HL-60/S4 treated with phorbol 12-myristate 13-acetate at 8.2 ng/mL for 4 days and 3 days (cell line): Measurements from ENCODE around the gene MAPKBP1.

ENCODE experiments used
- in situ Hi-C: fragments of 300-500 bp; cut with MboI; formaldehyde crosslinking; loops from 2 replicates; pipeline ENCODE4 v1.15.0; 2022; ENCODE audit warnings: low sequenced_read_pairs

Gene MAPKBP1

GRCh38 chr15:41844814-41845213 lies 70.5 kb downstream of the MAPKBP1 start:
- in situ Hi-C loops, result no loop called here

GRCh38 chr15:41847206-41847605 lies 72.9 kb downstream of the MAPKBP1 start:
- in situ Hi-C loops, result no loop called here

- in situ Hi-C loops, result no loop called here
These were observed 73.7 kb downstream of the MAPKBP1 start for GRCh38 chr15:41847981-41848380.

GRCh38 chr15:41848631-41849030 lies 74.3 kb downstream of the MAPKBP1 start:
- in situ Hi-C loops, result no loop called here

GRCh38 chr15:41849204-41849603 lies 74.9 kb downstream of the MAPKBP1 start:
- in situ Hi-C loops, result no loop called here

- in situ Hi-C loops, result no loop called here
These were observed 75.6 kb downstream of the MAPKBP1 start for GRCh38 chr15:41849861-41850260.

GRCh38 chr15:41850482-41851166 lies 76.3 kb downstream of the MAPKBP1 start:
- in situ Hi-C loops, result no loop called here

GRCh38 chr15:41851167-41851523 lies 76.9 kb downstream of the MAPKBP1 start:
- in situ Hi-C loops, result no loop called here

GRCh38 chr15:41851755-41852370 lies 77.6 kb downstream of the MAPKBP1 start:
- in situ Hi-C loops, result no loop called here

GRCh38 chr15:41852736-41853590 lies 78.7 kb downstream of the MAPKBP1 start:
- in situ Hi-C loops, result no loop called here

- in situ Hi-C loops, result no loop called here
These were observed 79.5 kb downstream of the MAPKBP1 start for GRCh38 chr15:41853831-41854230.

GRCh38 chr15:41854443-41854842 lies 80.2 kb downstream of the MAPKBP1 start:
- in situ Hi-C loops, result no loop called here

- in situ Hi-C loops, result no loop called here
These were observed 81.1 kb downstream of the MAPKBP1 start for GRCh38 chr15:41855261-41855961.

- in situ Hi-C loops, result no loop called here
These were observed 82.0 kb downstream of the MAPKBP1 start for GRCh38 chr15:41856262-41856661.

GRCh38 chr15:41856716-41857115 lies 82.4 kb downstream of the MAPKBP1 start:
- in situ Hi-C loops, result no loop called here

GRCh38 chr15:41857316-41857715 lies 83.0 kb downstream of the MAPKBP1 start:
- in situ Hi-C loops, result no loop called here

GRCh38 chr15:41858756-41859155 lies 84.5 kb downstream of the MAPKBP1 start:
- in situ Hi-C loops, result no loop called here

GRCh38 chr15:41860049-41860828 lies 86.0 kb downstream of the MAPKBP1 start:
- in situ Hi-C loops, result no loop called here

GRCh38 chr15:41861736-41862356 lies 87.6 kb downstream of the MAPKBP1 start:
- in situ Hi-C loops, result no loop called here

- in situ Hi-C loops, result no loop called here
These were observed 88.3 kb downstream of the MAPKBP1 start for GRCh38 chr15:41862515-41863116.
